CD1c-positive myeloid dendritic cell (primary cell): ENCODE results near the gene PXMP4.
"Not testable (repeated sequence)": the region's sequence is repeated elsewhere in the genome, so short reads cannot be mapped to it uniquely, and the experiment has no call there.

Experiments used
- DNase-seq: peaks from one replicate; pipeline ENCODE4 v3.0.0-alpha.2; 2016; ENCODE audit errors: extremely low spot score

Gene PXMP4

DNA sequence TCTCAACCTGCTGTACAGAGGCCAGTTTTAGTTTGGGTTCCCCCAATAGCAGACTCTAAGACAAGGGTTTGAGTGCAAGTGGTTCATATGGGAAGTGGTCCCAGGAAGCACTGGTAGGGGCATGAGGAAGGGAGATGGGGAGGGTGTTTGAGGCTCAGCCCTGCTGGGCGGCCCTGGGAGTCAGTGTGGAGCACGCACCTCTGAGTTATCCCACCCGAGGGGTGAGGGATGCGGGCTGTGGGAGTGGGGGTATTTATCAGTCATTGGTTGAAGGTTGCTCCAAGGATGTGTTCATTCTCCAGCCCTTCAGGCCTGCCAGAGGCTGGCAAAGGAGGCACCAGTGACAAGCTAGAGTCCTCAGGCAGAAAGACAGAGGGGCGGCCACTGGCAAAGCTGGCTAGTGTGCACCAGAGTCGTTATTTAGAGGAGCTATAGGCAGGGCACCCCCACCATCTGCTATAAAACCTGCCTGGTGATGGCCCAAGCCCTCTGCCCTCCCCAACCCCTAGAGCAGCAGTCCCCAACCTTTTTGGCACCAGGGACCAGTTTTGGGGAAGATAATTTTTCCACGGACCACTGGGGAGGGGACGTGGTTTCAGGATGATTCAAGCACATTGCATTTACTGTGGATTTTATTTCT is 16.5 kb downstream of the PXMP4 start:
- DNase-seq, result no peak

DNA sequence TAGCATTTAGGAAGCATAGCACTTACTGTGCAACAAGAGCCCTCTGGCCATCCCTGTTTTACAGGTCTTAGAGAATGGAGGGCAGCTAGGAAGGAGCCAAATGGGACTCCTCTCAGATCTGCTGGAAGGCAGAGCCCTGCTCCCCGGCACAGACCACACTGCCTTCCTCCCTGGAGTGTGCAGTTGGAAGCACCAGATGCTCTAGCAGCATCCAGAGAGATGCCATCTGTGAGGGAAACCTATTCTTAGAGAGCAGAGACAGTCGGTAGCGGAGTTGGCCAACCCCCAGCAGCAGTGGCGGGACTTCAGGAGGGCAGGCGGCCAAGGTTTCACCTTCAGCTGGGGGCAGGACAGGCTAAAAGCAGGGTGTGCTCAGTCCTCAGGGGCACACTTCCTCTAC is 17.2 kb downstream of the PXMP4 start:
- DNase-seq, result no peak

- DNase-seq, result no peak
Measured at GRCh38 chr20:33701629-33702450, 18.3 kb downstream of the PXMP4 start.

DNA sequence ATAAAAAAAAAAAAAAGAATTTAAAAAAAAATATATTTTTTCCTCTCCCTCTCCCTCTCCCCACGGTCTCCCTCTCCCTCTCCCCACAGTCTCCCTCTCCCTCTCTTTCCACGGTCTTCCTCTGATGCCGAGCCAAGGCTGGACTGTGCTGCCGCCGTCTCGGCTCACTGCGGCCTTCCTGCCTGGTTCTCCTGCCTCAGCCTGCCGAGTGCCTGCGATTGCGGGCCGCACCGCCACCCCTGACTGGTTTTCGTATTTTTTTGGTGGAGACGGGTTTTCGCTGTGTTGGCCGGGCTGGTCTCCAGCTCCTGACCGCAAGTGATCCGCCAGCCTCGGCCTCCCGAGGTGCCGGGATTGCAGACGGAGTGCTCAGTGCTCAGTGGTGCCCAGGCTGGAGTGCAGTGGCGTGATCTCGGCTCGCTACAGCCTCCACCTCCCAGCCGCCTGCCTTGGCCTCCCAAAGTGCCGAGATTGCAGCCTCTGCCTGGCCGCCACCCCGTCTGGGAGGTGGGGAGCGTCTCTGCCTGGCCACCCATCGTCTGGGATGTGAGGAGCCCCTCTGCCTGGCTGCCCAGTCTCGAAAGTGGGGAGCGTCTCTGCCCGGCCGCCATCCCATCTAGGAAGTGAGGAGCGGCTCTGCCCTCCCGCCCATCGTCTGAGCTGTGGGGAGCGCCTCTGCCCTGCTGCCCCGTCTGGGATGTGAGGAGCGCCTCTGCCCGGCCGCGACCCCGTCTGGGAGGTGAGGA is 19.2 kb downstream of the PXMP4 start:
- not testable (repeated sequence) for DNase-seq

GRCh38 chr20:33698966-33699365 is 21.1 kb downstream of the PXMP4 start:
- not testable (repeated sequence) for DNase-seq

GRCh38 chr20:33697129-33697528 is 23.0 kb downstream of the PXMP4 start:
- DNase-seq, result no peak

DNA sequence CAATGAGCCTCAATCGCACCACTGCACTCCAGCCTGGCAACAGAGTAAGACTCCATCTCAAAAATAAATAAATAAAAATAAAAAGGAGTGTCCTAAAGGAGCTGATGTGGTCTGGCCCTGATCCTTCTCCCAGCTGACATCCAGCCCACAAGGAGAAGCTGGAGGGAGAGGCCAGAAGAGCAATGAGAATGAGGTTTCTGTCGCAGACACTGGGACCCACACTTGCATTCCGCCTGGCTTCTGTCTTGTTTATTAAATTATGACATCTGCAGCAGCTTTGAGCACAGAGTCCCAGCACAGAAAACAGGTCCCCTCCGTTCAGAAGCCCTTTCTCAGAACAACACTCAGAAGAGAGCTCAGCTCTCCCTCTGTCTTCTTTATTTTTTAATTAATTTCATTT is 23.7 kb downstream of the PXMP4 start:
- no peak for DNase-seq

- no peak for DNase-seq
Measured at GRCh38 chr20:33694639-33695012, 25.5 kb downstream of the PXMP4 start.

DNA sequence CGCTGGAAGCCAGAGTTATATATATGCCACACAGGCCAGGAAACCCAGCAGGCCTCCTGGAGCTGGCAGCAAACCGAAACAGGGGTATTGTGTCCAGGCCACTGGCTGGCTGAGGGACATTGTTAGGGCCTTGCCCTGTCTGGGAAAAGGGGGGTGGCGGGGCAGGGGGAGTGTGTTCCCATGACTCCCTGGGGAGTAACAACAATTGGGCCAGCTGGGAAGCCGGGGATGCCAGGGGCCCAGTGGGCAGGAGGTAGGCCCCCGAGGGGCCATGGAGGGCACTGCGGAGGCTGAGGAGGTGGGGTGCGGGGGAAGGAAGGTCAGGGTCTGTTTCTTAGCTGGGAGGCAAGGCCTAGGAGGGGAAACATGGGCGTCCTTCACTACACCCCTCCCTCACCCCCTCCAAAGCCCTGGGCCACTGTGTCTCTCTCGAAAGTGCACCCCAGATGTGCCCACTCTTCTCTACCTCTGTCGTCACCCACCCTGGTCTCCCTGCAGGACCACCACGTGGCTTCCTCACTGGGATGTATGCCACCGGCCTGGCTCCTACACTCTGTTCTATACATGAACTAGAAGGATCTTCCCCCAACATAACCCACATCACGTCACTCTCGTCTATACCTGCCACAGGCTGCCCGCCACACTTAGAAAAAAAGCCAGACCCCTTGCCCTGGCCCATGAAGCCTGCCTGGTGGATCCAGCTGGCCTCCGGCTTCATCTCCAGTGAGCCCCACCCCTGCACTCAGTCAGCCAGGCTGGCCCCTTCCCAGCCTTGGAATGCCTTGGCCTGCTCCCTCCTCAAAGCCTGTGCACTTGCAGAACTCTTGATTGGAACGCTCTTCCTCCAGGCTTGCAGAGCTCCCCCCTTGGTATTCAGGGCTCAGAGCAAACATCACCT is 26.1 kb downstream of the PXMP4 start:
- no peak for DNase-seq

DNA sequence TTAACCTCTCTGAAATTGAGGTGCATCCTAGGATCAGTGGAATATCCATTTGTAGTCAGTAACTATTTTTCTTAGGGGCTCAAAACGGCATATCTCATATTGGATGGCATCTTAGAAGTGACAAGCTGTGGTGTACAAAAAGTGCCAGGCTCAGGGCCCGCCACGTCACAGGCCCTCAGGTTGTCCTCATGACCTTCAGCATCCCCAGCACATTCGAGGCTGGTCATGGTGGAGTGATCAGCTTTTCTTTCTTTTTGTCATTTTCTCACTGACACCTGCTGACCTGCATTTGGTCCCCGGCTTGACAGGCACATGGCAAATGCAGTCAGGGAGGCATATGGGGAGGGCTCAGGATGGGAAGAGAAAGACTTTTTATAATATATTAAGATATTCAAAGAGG is 26.8 kb downstream of the PXMP4 start:
- DNase-seq, result no peak

GRCh38 chr20:33689973-33690372 is 30.1 kb downstream of the PXMP4 start:
- peak; percentile 52 for DNase-seq

- DNase-seq, result no peak
Measured at GRCh38 chr20:33689493-33689892, 30.6 kb downstream of the PXMP4 start.

GRCh38 chr20:33688938-33689424 is 31.1 kb downstream of the PXMP4 start:
- no peak for DNase-seq

GRCh38 chr20:33687993-33688937 is 31.8 kb downstream of the PXMP4 start:
- DNase-seq, result no peak

- DNase-seq, result peak; percentile 58
Measured at GRCh38 chr20:33687370-33687915, 32.7 kb downstream of the PXMP4 start.

GRCh38 chr20:33686984-33687366 is 33.1 kb downstream of the PXMP4 start:
- no peak for DNase-seq

DNA sequence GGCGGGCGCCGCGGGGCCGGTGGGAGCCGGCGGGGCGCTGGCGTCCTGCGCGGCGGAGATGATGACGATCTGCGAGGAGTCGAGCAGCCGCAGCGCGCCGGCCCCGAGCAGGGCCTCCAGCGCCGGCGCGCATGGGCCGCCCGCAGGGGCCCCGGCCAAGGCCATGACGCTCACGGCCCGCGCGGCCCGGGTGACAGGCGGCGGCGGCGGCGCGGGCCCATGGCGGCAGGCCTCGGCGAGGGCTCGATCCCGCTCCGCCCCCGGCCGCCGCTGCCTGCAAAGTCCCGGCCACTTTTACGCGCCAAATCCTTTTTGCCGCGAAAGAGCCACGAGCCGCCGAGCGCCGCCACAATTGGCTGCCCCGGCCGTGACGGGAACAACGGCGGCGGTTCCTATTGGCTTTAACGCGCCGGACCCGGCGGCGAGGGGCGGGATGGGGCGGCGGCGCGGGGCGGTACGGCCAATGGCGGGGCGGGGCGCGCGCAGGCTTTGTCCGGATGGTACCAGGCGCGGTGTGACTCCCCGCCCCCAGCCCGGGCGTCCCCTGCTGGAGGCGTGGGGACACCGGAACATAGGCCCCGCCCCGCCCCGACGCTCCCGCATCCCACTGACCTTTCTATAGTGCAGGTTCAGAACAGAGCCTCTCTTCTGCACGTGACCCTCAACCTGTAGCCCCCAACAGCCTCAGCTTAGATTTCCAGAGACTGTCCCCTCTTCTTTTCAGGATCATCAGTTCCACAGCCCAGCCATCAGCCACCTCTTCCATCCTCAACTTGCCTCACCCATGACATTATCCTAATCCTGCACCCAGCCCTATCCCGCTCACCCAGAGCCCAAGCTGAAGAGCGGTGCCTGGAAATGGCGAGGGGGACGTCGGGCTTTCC is 33.8 kb downstream of the PXMP4 start, which contains the start of gene E2F1:
TSS of gene E2F1 (minus strand) at position 286 of the 884 bp plus-strand sequence. CDS start at position 165, 121 bp downstream.
- DNase-seq, result peak; percentile 97

DNA sequence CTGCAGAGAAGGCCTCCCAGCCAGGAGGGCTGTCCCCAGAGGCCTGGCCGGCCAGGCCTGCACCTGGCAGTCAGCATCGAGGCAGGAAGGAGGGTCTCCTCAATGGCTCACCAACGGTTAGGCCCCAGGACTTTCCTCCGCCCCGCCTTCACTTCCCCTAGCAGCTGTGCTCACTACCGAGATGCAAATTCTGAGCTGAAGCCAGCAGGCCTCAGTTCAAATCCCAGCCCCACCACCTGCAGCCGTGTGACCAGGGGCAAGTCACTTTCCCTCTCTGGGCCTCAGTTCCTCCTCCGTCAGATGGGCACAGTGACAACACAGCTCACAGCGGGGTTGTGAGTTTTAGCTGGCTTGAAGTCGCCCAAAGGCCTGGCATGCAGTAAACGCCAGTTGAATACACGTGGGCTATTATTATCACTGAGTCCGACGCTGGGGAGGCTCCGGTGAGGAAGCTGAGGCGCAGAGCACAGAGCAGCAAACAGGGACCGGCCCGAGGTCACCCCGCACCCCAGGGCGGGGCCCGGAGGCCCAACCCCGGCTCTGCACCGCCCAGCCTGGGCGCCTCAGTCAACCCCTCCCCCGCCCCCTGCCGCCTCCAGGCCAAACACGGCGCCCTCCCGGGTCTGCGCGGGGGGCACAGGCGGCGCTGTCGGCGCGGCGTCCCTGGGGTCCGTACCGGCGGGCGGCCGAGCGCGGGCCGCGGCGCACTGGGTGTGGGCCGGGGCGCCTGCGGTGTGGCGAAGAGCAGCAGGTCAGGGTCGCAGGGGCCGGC is 34.6 kb downstream of the PXMP4 start:
- peak; percentile 50 for DNase-seq
